ENCODE data around the gene GPC6. TPM values are rescaled to one million over a fixed set of nuclear protein-coding genes. Genes with fewer than 3 reads are reported as not detected.

GPC6 gene
- total RNA-seq, 1 donor from 2014 or later, result 50.3 TPM

DNA sequence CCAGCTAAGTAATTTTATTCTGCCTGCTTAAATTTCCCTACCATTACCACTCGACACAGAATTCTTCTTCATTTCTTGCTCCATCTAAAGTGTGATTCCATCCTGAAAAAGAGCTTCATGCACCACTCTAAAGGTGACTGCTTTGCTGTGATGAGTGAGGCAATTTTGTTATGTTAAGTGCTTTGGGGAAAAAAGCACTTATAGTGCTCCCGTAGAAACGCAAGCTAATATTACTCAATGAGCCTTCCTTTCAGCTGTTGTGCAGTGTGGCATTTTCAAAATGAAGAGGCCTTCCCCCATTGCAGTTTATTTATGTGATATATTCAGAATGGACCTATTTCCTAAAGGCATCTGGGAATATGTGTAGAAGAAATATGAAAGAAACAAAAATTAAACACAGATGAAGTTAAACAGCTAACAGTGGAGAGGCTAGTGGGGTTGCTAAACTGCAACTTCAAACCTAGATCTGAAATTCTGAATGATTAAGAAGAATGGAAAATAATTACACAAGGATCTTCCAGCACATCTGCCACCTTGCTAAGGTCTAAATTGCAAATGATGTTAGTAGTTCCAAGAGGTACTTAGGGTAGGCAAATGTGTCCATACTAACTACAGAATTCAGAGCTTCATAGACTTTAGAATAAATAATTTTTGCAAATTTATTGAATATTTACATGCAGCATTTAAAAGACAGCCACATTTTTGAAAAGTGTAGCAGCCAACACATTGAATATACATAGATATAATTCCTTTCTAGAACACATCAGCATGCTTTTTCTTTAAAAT, 1041.2 kb downstream of the GPC6 start:
- Mint-ChIP-seq H3K27me3 (no peaks in the 10 kb centered on the region), H3K27ac (no peak overlapping the region), H3K4me1 (ENCODE audit: low read depth) (peaks cover 12% of the 10 kb centered on the region), H3K36me3 (ENCODE audit: insufficient read depth) (peaks cover 10% of the 10 kb centered on the region), H3K4me3 (ENCODE audit: low read depth) (no peak overlapping the region), H3K9me3 (ENCODE audit: low read depth) (peaks cover 3% of the 10 kb centered on the region)
- TF ChIP-seq, protein P1, sequence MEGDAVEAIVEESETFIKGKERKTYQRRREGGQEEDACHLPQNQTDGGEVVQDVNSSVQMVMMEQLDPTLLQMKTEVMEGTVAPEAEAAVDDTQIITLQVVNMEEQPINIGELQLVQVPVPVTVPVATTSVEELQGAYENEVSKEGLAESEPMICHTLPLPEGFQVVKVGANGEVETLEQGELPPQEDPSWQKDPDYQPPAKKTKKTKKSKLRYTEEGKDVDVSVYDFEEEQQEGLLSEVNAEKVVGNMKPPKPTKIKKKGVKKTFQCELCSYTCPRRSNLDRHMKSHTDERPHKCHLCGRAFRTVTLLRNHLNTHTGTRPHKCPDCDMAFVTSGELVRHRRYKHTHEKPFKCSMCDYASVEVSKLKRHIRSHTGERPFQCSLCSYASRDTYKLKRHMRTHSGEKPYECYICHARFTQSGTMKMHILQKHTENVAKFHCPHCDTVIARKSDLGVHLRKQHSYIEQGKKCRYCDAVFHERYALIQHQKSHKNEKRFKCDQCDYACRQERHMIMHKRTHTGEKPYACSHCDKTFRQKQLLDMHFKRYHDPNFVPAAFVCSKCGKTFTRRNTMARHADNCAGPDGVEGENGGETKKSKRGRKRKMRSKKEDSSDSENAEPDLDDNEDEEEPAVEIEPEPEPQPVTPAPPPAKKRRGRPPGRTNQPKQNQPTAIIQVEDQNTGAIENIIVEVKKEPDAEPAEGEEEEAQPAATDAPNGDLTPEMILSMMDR (IDR thresholded peaks at IDR 0.05; ENCODE audit: unreplicated experiment), result no peak
- no peak for DNase-seq (ENCODE audit: low spot score, unreplicated experiment)

DNA sequence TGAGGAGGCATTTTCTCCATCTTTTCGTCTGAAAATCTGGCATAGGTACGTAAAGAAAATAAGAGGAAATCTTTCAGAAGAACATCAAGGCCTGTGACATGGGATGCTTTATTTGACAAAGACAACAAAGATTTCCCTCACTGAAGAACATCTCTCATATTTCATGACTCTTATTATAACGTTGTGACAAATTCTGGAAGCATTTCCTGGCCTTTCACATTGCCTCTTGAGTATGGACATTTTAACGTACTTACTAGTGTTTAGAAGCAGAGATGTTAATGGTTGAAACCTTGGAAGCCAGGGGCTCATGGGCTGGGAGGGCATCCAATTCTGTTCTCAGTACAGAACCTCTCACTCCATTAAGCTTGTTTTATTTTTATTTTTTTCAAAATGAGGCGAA, 1042.1 kb downstream of the GPC6 start:
- Mint-ChIP-seq H3K4me3 (ENCODE audit: low read depth) (no peak overlapping the region), H3K36me3 (ENCODE audit: insufficient read depth) (peaks cover 13% of the 10 kb centered on the region), H3K27ac (no peak overlapping the region), H3K4me1 (ENCODE audit: low read depth) (peaks cover 8% of the 10 kb centered on the region), H3K9me3 (ENCODE audit: low read depth) (peaks cover 3% of the 10 kb centered on the region), H3K27me3 (no peaks in the 10 kb centered on the region)
- DNase-seq (ENCODE audit: low spot score, unreplicated experiment), result no peak
- TF ChIP-seq, protein P1 (IDR thresholded peaks at IDR 0.05; ENCODE audit: unreplicated experiment), result no peak

DNA sequence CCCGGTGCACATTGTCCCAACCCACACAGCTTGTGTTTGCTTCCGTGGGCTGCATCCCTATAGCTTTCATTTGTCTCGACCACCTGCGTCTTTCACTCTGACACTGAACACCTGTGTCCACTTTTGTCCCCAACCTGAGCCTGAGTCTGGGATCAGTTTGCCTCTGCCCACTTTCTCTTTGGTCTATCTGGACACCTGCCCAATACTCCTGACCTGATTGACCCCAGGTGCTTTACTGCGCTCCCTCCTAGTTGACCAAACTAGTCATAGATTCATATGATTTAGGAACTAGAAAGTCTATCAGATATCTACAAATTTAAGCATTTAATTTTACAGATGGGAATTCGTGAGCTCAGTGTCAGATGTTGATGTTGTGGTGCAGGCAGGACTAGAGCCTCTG, 1043.0 kb downstream of the GPC6 start:
- Mint-ChIP-seq H3K27me3 (no peaks in the 10 kb centered on the region), H3K9me3 (ENCODE audit: low read depth) (peaks cover 6% of the 10 kb centered on the region), H3K4me3 (ENCODE audit: low read depth) (no peak overlapping the region), H3K4me1 (ENCODE audit: low read depth) (peaks cover 12% of the 10 kb centered on the region), H3K36me3 (ENCODE audit: insufficient read depth) (peaks cover 13% of the 10 kb centered on the region), H3K27ac (peak overlapping the region; percentile 79)
- TF ChIP-seq, protein P1 (IDR thresholded peaks at IDR 0.05; ENCODE audit: unreplicated experiment), result no peak
- no peak for DNase-seq (ENCODE audit: low spot score, unreplicated experiment)

DNA sequence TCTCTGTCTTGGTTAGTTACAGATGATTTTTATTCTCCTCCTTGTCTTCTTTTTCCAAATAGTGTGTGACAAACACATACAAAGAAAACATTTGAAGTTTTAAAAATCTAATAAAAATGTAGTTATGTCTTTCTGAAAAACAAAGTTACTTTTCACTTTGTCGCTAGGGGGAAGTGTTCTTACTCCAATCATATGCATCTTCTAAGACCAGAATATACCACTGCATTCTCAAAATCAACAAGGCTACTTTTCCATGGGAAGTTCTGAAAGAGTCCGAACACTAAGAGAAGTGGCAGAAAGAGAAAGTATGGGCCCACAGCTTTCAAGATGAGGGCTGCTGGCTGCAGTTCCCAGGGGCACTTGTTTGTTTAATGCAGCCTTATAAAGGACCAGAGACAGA, 1043.9 kb downstream of the GPC6 start:
- Mint-ChIP-seq H3K27ac (no peak overlapping the region), H3K27me3 (no peaks in the 10 kb centered on the region), H3K9me3 (ENCODE audit: low read depth) (peaks cover 6% of the 10 kb centered on the region), H3K4me1 (ENCODE audit: low read depth) (peaks cover 14% of the 10 kb centered on the region), H3K36me3 (ENCODE audit: insufficient read depth) (peaks cover 12% of the 10 kb centered on the region), H3K4me3 (ENCODE audit: low read depth) (no peak overlapping the region)
- TF ChIP-seq, protein P1 (IDR thresholded peaks at IDR 0.05; ENCODE audit: unreplicated experiment), result no peak
- DNase-seq (ENCODE audit: low spot score, unreplicated experiment), result no peak

DNA sequence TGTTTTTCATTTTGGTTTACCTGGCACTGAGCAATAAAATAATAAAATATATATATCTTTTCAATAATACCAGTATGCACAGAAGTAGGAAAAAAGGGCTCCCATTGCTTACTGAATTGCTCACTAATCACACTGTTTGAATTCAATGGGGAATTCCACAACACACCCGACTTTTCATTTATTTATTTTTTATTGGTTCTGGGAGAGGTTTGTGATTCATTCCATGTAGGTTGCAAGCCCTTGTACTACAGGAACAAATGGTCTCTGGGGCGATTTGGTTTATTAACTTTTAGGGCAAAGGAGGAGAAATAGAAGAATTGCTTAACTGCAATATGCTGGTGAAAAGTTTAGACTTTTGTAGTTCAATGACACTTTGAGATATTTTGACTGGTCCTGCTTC, 1045.4 kb downstream of the GPC6 start:
- no peak overlapping the region for H3K4me3 Mint-ChIP-seq (ENCODE audit: low read depth)
- H3K27me3 Mint-ChIP-seq, result no peaks in the 10 kb centered on the region
- DNase-seq (ENCODE audit: low spot score, unreplicated experiment), result no peak
- peaks cover 15% of the 10 kb centered on the region for H3K36me3 Mint-ChIP-seq (ENCODE audit: insufficient read depth)
- H3K4me1 Mint-ChIP-seq (ENCODE audit: low read depth), result peaks cover 14% of the 10 kb centered on the region
- peaks cover 16% of the 10 kb centered on the region for H3K9me3 Mint-ChIP-seq (ENCODE audit: low read depth)
- TF ChIP-seq, protein P1 (IDR thresholded peaks at IDR 0.05; ENCODE audit: unreplicated experiment), result no peak
- H3K27ac Mint-ChIP-seq, result no peak overlapping the region

Measured in progenitor cell of endocrine pancreas (in vitro differentiated cells).